HCT116 (cell line): ENCODE measurements around the gene GASK1A. TPM values are rescaled to one million over a fixed set of nuclear protein-coding genes. Genes with fewer than 3 reads are reported as not detected.

Experiments
- ATAC-seq: fragments of 200-7000 bp; cut with Tn5 transposase; 2 replicates; pipeline ENCODE4 v1.9.1; 2020; ENCODE audit warnings: mild to moderate bottlenecking, moderate library complexity
- BruUV-seq: library from RNA; stranded (reverse); fragments of 400-500 nt; replicated peaks from 2 replicates; lab custom pipeline; 2021; lab: Mats Ljungman, UMichigan
- CTCF ChIA-PET: fragments of 300-600 bp; sonication (Branson Sonifier 250); formaldehyde crosslinking; loops from one replicate; lab custom pipeline; 2021; ENCODE audit warnings: antibody characterized with exemption; lab: Charles Lee
- POLR2A ChIA-PET: fragments of 300-600, 350-600 bp; sonication (Branson Sonifier 250); formaldehyde crosslinking; loops from one replicate; lab custom pipeline; 2021; ENCODE audit warnings: antibody characterized with exemption; lab: Charles Lee
- RAD21 ChIA-PET, 2 experiments: fragments of 300-600 bp; sonication (Branson Sonifier 250); formaldehyde crosslinking; loops; one replicate each; lab custom pipeline; 2023; ENCODE audit warnings: low total read pairs in 2 of 2; ENCODE audit not compliant: uncharacterized antibody in 2 of 2, unreplicated experiment in 2 of 2, low non-redundant PET in 1 of 2; lab: Charles Lee
- DNase-seq: peaks from one replicate; pipeline ENCODE4 v3.0.0-alpha.2; 2010; ENCODE audit warnings: low read depth, low spot score
- H2AFZ ChIP-seq: fragments of 200-600 bp; shearing (Covaris generic), sonication (generic); 2 replicates; pipeline ENCODE4 v1.6.1; 2017; ENCODE audit warnings: low read depth, mixed run types, mixed read lengths, antibody characterized with exemption, low read length; ENCODE audit not compliant: poor library complexity, severe bottlenecking
- H3K27ac ChIP-seq: 2 replicates; pipeline ENCODE4 v1.5.1; 2012; ENCODE audit warnings: low read depth, low read length
- H3K27me3 ChIP-seq: fragments of 200-600 bp; sonication (generic); 2 replicates; pipeline ENCODE4 v1.6.1; 2016; ENCODE audit warnings: mixed run types, low read length, mixed read lengths; ENCODE audit not compliant: insufficient read depth
- H3K36me3 ChIP-seq, 2 experiments: fragments of 200-500 bp in 1 of 2; fragments of 200-600 bp in 1 of 2; sonication (Bioruptor generic) in 1 of 2; sonication (generic) in 1 of 2; 2 replicates each; pipeline versions ENCODE4 v1.5.1 to v1.6.1; 2014 to 2016; ENCODE audit warnings: low read length in 2 of 2, inconsistent platforms in 1 of 2, mixed read lengths in 1 of 2, mixed run types in 1 of 2; ENCODE audit not compliant: insufficient read depth in 2 of 2, control insufficient read depth in 1 of 2
- H3K4me1 ChIP-seq, 2 experiments: fragments of 200-600 bp in 1 of 2; sonication (generic) in 1 of 2; 2 replicates each; pipeline versions ENCODE4 v1.5.1 to v1.6.1; 2012 to 2017; ENCODE audit warnings: low read length in 2 of 2, inconsistent platforms in 1 of 2, mild to moderate bottlenecking in 1 of 2, mixed read lengths in 1 of 2, mixed run types in 1 of 2, moderate library complexity in 1 of 2; ENCODE audit not compliant: insufficient read depth in 2 of 2, control insufficient read depth in 1 of 2
- H3K4me2 ChIP-seq: fragments of 200-600 bp; sonication (generic); 2 replicates; pipeline ENCODE4 v1.6.1; 2017; ENCODE audit warnings: mixed run types, low read length, mixed read lengths
- H3K4me3 ChIP-seq, 2 experiments: fragments of 200-600 bp in 1 of 2; sonication (generic) in 1 of 2; replicated peaks in 1 of 2; 2 replicates each; pipeline ENCODE4 v1.5.1; 2011 to 2016; ENCODE audit warnings: low read length in 2 of 2, control low read depth in 1 of 2, low read depth in 1 of 2, mild to moderate bottlenecking in 1 of 2, mixed read lengths in 1 of 2, mixed run types in 1 of 2
- H3K79me2 ChIP-seq: fragments of 200-600 bp; sonication (generic); 2 replicates; pipeline ENCODE4 v1.6.1; 2017; ENCODE audit warnings: mild to moderate bottlenecking, mixed run types, low read length, moderate library complexity, mixed read lengths; ENCODE audit not compliant: insufficient read depth
- H3K9ac ChIP-seq: fragments of 200-600 bp; sonication (generic); 2 replicates; pipeline ENCODE4 v1.6.1; 2016; ENCODE audit warnings: low read length, mixed read lengths
- H3K9me2 ChIP-seq: fragments of 200-600 bp; sonication (generic), shearing (Covaris generic); 2 replicates; pipeline ENCODE4 v1.6.1; 2017; ENCODE audit warnings: mixed run types, mild to moderate bottlenecking, moderate library complexity; ENCODE audit not compliant: insufficient read depth
- H3K9me3 ChIP-seq, 2 experiments: fragments of 200-500 bp in 1 of 2; fragments of 200-600 bp in 1 of 2; sonication (Bioruptor generic) in 1 of 2; sonication (generic) in 1 of 2; 2 replicates each; pipeline ENCODE4 v1.6.1; 2014 to 2017; ENCODE audit warnings: low read length in 2 of 2, mixed read lengths in 2 of 2, inconsistent platforms in 1 of 2, low read depth in 1 of 2, mild to moderate bottlenecking in 1 of 2, mixed run types in 1 of 2, moderate library complexity in 1 of 2; ENCODE audit not compliant: control insufficient read depth in 1 of 2, insufficient read depth in 1 of 2
- H4K20me1 ChIP-seq: fragments of 200-600 bp; sonication (generic), shearing (Covaris generic); 2 replicates; pipeline ENCODE4 v1.6.1; 2017; ENCODE audit warnings: mixed run types, mild to moderate bottlenecking, moderate library complexity; ENCODE audit not compliant: insufficient read depth
- CBX3 ChIP-seq: IDR thresholded peaks from 2 replicates; pipeline ENCODE4 v1.6.1; 2012; ENCODE audit warnings: low read depth
- CEBPB ChIP-seq: IDR thresholded peaks from 2 replicates; pipeline ENCODE4 v1.6.1; 2012; ENCODE audit warnings: low read depth
- EGR1 ChIP-seq: IDR thresholded peaks from 2 replicates; pipeline ENCODE4 v1.6.1; 2012; ENCODE audit warnings: low read depth
- ELF1 ChIP-seq: IDR thresholded peaks from 2 replicates; pipeline ENCODE4 v1.6.1; 2012; ENCODE audit warnings: low read depth, borderline replicate concordance
- EZH2 ChIP-seq: fragments of 200-600 bp; sonication (generic); IDR thresholded peaks from 2 replicates; pipeline ENCODE4 v1.6.1; 2017; ENCODE audit warnings: antibody characterized with exemption, mixed run types
- EZH2phosphoT487 ChIP-seq: fragments of 200-600 bp; IDR thresholded peaks from 2 replicates; pipeline ENCODE4 v1.6.1; 2018; ENCODE audit warnings: antibody characterized with exemption, borderline replicate concordance
- JUND ChIP-seq: IDR thresholded peaks from 2 replicates; pipeline ENCODE4 v1.6.1; 2012
- POLR2A ChIP-seq: IDR thresholded peaks from 2 replicates; pipeline ENCODE4 v1.7.0; 2011; ENCODE audit warnings: borderline replicate concordance; ENCODE audit not compliant: insufficient read depth, insufficient read length; ENCODE audit errors: extremely low read depth
- POLR2AphosphoS5 ChIP-seq: IDR thresholded peaks from 2 replicates; pipeline ENCODE4 v1.6.1; 2011; ENCODE audit warnings: mild to moderate bottlenecking, low read depth, low read length, moderate library complexity
- RAD21 ChIP-seq: IDR thresholded peaks from 2 replicates; pipeline ENCODE4 v1.6.1; 2012; ENCODE audit warnings: low read depth, mild to moderate bottlenecking
- SP1 ChIP-seq: IDR thresholded peaks from 2 replicates; pipeline ENCODE4 v1.6.1; 2012; ENCODE audit warnings: low read depth
- SRF ChIP-seq: IDR thresholded peaks from 2 replicates; pipeline ENCODE4 v1.6.1; 2012; ENCODE audit warnings: low read depth
- TCF7L2 ChIP-seq: IDR thresholded peaks from 2 replicates; pipeline ENCODE4 v1.7.0; 2011; ENCODE audit warnings: borderline replicate concordance, inconsistent platforms; ENCODE audit not compliant: insufficient read depth, insufficient read length; ENCODE audit errors: extremely low read depth
- YY1 ChIP-seq: IDR thresholded peaks from 2 replicates; pipeline ENCODE4 v1.6.1; 2011; ENCODE audit warnings: low read length, low read depth, moderate library complexity, mild to moderate bottlenecking; ENCODE audit not compliant: insufficient replicate concordance; ENCODE audit errors: extremely low read depth
- ZFX ChIP-seq: fragments of 450-650 bp; IDR thresholded peaks from 2 replicates; pipeline ENCODE4 v1.6.1; 2017
- ZNF274 ChIP-seq: fragments of 200-500 bp; sonication (Bioruptor generic); IDR thresholded peaks from 2 replicates; pipeline ENCODE4 v1.6.1; 2014; ENCODE audit warnings: mild to moderate bottlenecking, low read depth, low read length, inconsistent platforms
- intact Hi-C: fragments of 100-400 bp; cut with micrococcal nuclease; formaldehyde crosslinking; loops from 2 replicates; pipeline ENCODE4 v1.10.0; 2022
- total RNA-seq: library from RNA; stranded (reverse); gene quantifications from one replicate; pipeline ENCODE4 v1.2.1, GENCODE V29; 2021; ENCODE audit not compliant: unreplicated experiment
- TF ChIP-seq, protein P1 (sequence below): IDR thresholded peaks from 2 replicates; pipeline ENCODE4 v1.6.1; 2012; ENCODE audit warnings: low read depth
- TF ChIP-seq, protein P2 (sequence below), 3 experiments: fragments of 200-600 bp in 1 of 3; sonication (generic) in 1 of 3; IDR thresholded peaks in 2 of 3; conservative IDR thresholded peaks in 1 of 3; 2 replicates each; pipeline ENCODE4 v1.5.1; 2012 to 2017; ENCODE audit warnings: low read depth in 2 of 3, low read length in 2 of 3, antibody characterized with exemption in 1 of 3, borderline replicate concordance in 1 of 3, control low read depth in 1 of 3, mild to moderate bottlenecking in 1 of 3, mixed read lengths in 1 of 3, mixed run types in 1 of 3, moderate library complexity in 1 of 3; ENCODE audit not compliant: insufficient read depth in 1 of 3
- TF ChIP-seq, protein P3 (sequence below): IDR thresholded peaks from 2 replicates; pipeline ENCODE4 v1.6.1; 2012
- TF ChIP-seq, protein P4 (sequence below): IDR thresholded peaks from 2 replicates; pipeline ENCODE4 v1.6.1; 2011; ENCODE audit warnings: mild to moderate bottlenecking, low read length, moderate library complexity; ENCODE audit not compliant: insufficient replicate concordance; ENCODE audit errors: extremely low read depth

GASK1A gene
- total RNA-seq, 1 experiment from 2014 or later: 1.0 TPM

DNA sequence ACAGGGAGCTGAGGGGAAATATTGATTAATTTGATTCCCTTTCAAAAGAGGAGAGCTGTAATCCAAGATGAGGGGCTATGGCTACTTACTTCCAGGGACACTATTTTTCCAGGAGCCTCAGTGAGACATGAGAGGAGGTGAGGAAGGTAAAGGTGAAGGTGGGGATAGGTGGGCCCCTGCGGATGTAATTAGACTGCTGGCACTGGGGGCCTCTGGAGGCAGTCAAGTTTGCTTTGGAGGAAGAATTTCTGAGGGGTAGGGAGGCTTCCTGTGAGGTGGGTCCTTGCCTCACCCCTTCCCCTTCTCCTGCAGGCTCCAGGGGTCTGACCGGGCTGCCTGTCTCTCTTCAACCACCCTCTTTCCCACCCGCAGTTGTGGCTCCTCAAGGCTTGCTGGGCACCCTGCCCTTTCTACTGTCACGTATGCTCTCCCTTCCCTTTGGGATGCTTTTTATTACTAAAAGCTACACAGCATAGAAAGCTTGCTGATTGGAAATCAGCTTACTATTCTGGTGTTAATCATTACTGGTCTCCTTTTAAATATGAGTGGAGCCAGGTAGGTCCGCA is 22.5 kb downstream of the GASK1A start:
- no peaks in the 10 kb centered on the region for H3K36me3 ChIP-seq
- H3K4me2 ChIP-seq: no peak overlapping the region
- H3K9me3 ChIP-seq: no peaks in the 10 kb centered on the region
- DNase-seq (no peak), ATAC-seq (no peak)
- H3K4me1 ChIP-seq: peaks cover 0 to 15% of the 10 kb centered on the region in 2 experiments; a peak in 2 of 4 replicates
- H2AFZ ChIP-seq: no peak overlapping the region
- ChIA-PET CTCF (no interaction called here), POLR2A (no interaction called here), RAD21 (no interaction called here)
- no peaks in the 10 kb centered on the region for H3K27me3 ChIP-seq
- no peaks in the 10 kb centered on the region for H3K79me2 ChIP-seq
- no peak overlapping the region for H3K9ac ChIP-seq
- intact Hi-C loops: no loop called here
- no peaks in the 10 kb centered on the region for H3K9me2 ChIP-seq
- TF ChIP-seq, protein P1, sequence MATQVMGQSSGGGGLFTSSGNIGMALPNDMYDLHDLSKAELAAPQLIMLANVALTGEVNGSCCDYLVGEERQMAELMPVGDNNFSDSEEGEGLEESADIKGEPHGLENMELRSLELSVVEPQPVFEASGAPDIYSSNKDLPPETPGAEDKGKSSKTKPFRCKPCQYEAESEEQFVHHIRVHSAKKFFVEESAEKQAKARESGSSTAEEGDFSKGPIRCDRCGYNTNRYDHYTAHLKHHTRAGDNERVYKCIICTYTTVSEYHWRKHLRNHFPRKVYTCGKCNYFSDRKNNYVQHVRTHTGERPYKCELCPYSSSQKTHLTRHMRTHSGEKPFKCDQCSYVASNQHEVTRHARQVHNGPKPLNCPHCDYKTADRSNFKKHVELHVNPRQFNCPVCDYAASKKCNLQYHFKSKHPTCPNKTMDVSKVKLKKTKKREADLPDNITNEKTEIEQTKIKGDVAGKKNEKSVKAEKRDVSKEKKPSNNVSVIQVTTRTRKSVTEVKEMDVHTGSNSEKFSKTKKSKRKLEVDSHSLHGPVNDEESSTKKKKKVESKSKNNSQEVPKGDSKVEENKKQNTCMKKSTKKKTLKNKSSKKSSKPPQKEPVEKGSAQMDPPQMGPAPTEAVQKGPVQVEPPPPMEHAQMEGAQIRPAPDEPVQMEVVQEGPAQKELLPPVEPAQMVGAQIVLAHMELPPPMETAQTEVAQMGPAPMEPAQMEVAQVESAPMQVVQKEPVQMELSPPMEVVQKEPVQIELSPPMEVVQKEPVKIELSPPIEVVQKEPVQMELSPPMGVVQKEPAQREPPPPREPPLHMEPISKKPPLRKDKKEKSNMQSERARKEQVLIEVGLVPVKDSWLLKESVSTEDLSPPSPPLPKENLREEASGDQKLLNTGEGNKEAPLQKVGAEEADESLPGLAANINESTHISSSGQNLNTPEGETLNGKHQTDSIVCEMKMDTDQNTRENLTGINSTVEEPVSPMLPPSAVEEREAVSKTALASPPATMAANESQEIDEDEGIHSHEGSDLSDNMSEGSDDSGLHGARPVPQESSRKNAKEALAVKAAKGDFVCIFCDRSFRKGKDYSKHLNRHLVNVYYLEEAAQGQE: no peak
- TF ChIP-seq EGR1 (no peak), YY1 (no peak), CEBPB (no peak), ZFX (no peak), CBX3 (no peak), JUND (no peak), POLR2AphosphoS5 (no peak), POLR2A (no peak), EZH2phosphoT487 (no peak), SP1 (no peak), ZNF274 (no peak), SRF (no peak), RAD21 (no peak), ELF1 (no peak), EZH2 (no peak), TCF7L2 (no peak)
- TF ChIP-seq, protein P2, sequence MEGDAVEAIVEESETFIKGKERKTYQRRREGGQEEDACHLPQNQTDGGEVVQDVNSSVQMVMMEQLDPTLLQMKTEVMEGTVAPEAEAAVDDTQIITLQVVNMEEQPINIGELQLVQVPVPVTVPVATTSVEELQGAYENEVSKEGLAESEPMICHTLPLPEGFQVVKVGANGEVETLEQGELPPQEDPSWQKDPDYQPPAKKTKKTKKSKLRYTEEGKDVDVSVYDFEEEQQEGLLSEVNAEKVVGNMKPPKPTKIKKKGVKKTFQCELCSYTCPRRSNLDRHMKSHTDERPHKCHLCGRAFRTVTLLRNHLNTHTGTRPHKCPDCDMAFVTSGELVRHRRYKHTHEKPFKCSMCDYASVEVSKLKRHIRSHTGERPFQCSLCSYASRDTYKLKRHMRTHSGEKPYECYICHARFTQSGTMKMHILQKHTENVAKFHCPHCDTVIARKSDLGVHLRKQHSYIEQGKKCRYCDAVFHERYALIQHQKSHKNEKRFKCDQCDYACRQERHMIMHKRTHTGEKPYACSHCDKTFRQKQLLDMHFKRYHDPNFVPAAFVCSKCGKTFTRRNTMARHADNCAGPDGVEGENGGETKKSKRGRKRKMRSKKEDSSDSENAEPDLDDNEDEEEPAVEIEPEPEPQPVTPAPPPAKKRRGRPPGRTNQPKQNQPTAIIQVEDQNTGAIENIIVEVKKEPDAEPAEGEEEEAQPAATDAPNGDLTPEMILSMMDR (IDR thresholded peaks at IDR 0.05 in 2 of 3, conservative IDR thresholded peaks at IDR 0.05 in 1 of 3; ENCODE audit: borderline replicate concordance in 1 of 3, insufficient read depth in 1 of 3, low read depth in 2 of 3, low read length in 2 of 3): no peak
- TF ChIP-seq, protein P3, sequence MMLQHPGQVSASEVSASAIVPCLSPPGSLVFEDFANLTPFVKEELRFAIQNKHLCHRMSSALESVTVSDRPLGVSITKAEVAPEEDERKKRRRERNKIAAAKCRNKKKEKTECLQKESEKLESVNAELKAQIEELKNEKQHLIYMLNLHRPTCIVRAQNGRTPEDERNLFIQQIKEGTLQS: no peak
- TF ChIP-seq, protein P4, sequence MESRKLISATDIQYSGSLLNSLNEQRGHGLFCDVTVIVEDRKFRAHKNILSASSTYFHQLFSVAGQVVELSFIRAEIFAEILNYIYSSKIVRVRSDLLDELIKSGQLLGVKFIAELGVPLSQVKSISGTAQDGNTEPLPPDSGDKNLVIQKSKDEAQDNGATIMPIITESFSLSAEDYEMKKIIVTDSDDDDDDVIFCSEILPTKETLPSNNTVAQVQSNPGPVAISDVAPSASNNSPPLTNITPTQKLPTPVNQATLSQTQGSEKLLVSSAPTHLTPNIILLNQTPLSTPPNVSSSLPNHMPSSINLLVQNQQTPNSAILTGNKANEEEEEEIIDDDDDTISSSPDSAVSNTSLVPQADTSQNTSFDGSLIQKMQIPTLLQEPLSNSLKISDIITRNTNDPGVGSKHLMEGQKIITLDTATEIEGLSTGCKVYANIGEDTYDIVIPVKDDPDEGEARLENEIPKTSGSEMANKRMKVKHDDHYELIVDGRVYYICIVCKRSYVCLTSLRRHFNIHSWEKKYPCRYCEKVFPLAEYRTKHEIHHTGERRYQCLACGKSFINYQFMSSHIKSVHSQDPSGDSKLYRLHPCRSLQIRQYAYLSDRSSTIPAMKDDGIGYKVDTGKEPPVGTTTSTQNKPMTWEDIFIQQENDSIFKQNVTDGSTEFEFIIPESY: no peak
- no peak overlapping the region for H3K27ac ChIP-seq
- H4K20me1 ChIP-seq: no peaks in the 10 kb centered on the region
- no peak overlapping the region for H3K4me3 ChIP-seq
- no TSS peak for BruUV-seq
